ENCODE data around the gene PHYKPL.

GRCh38 chr5:178271231-178271630, 38.6 kb upstream of the PHYKPL start:
- no peak for TF ChIP-seq POLR2AphosphoS5 (IDR thresholded peaks at IDR 0.05; ENCODE audit: low read depth)
- TF ChIP-seq, protein P1, sequence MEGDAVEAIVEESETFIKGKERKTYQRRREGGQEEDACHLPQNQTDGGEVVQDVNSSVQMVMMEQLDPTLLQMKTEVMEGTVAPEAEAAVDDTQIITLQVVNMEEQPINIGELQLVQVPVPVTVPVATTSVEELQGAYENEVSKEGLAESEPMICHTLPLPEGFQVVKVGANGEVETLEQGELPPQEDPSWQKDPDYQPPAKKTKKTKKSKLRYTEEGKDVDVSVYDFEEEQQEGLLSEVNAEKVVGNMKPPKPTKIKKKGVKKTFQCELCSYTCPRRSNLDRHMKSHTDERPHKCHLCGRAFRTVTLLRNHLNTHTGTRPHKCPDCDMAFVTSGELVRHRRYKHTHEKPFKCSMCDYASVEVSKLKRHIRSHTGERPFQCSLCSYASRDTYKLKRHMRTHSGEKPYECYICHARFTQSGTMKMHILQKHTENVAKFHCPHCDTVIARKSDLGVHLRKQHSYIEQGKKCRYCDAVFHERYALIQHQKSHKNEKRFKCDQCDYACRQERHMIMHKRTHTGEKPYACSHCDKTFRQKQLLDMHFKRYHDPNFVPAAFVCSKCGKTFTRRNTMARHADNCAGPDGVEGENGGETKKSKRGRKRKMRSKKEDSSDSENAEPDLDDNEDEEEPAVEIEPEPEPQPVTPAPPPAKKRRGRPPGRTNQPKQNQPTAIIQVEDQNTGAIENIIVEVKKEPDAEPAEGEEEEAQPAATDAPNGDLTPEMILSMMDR (IDR thresholded peaks at IDR 0.05; ENCODE audit: insufficient read depth, low read length) = no peak
